ENCODE data around the gene LRRC18.

LRRC18 gene

GRCh38 chr10:48872234-48872633 lies 67.4 kb downstream of the LRRC18 start:
- no peak for DNase-seq
